DOHH2 (cell line): ENCODE data around the gene MLC1.

ENCODE experiments used
- H3F3A ChIP-seq: fragments of 200-600 bp; sonication (generic), shearing (Covaris generic); 2 replicates; pipeline ENCODE4 v1.6.0; 2016; ENCODE audit warnings: antibody characterized with exemption, mild to moderate bottlenecking; ENCODE audit not compliant: control insufficient read depth, insufficient read depth
- H3K27ac ChIP-seq: fragments of 200-600 bp; sonication (generic); 2 replicates; pipeline ENCODE4 v1.5.1; 2014; ENCODE audit warnings: low read depth, mild to moderate bottlenecking, low read length, moderate library complexity
- H3K27me3 ChIP-seq: fragments of 200-600 bp; sonication (generic); 2 replicates; pipeline ENCODE4 v1.6.1; 2014; ENCODE audit warnings: mild to moderate bottlenecking, low read length, mixed read lengths; ENCODE audit not compliant: control insufficient read depth
- H3K36me3 ChIP-seq: fragments of 200-600 bp; sonication (generic); 2 replicates; pipeline ENCODE4 v1.6.1; 2014; ENCODE audit warnings: mild to moderate bottlenecking, low read length, moderate library complexity, mixed read lengths; ENCODE audit not compliant: control insufficient read depth
- H3K4me1 ChIP-seq: fragments of 200-600 bp; sonication (generic); 2 replicates; pipeline ENCODE4 v1.6.1; 2014; ENCODE audit warnings: mild to moderate bottlenecking, low read length, mixed read lengths; ENCODE audit not compliant: control insufficient read depth
- H3K4me2 ChIP-seq: fragments of 200-600 bp; sonication (generic); 2 replicates; pipeline ENCODE4 v1.6.0; 2014; ENCODE audit warnings: mild to moderate bottlenecking, low read length, moderate library complexity
- H3K4me3 ChIP-seq: fragments of 200-600 bp; sonication (generic); 2 replicates; pipeline ENCODE4 v1.5.1; 2014; ENCODE audit warnings: mild to moderate bottlenecking, low read length, mixed read lengths
- H3K79me2 ChIP-seq: fragments of 200-600 bp; sonication (generic); 2 replicates; pipeline ENCODE4 v1.6.1; 2014; ENCODE audit warnings: mild to moderate bottlenecking, low read length, mixed read lengths; ENCODE audit not compliant: control insufficient read depth
- H3K9me2 ChIP-seq: fragments of 200-600 bp; sonication (generic); replicated peaks from 2 replicates; pipeline ENCODE4 v1.6.1; 2014; ENCODE audit warnings: mild to moderate bottlenecking, low read length, mixed read lengths; ENCODE audit not compliant: control insufficient read depth
- H3K9me3 ChIP-seq: fragments of 200-600 bp; sonication (generic); 2 replicates; pipeline ENCODE4 v1.6.1; 2014; ENCODE audit warnings: antibody characterized with exemption, low read length, mixed read lengths; ENCODE audit not compliant: control insufficient read depth, insufficient read depth
- H4K20me1 ChIP-seq: fragments of 200-600 bp; sonication (generic); 2 replicates; pipeline ENCODE4 v1.6.0; 2014; ENCODE audit warnings: low read depth, mild to moderate bottlenecking, antibody characterized with exemption, low read length, moderate library complexity; ENCODE audit not compliant: control insufficient read depth, insufficient read depth
- EZH2phosphoT487 ChIP-seq: fragments of 200-600 bp; sonication (generic); IDR thresholded peaks from 2 replicates; pipeline ENCODE4 v1.6.1; 2017; ENCODE audit warnings: borderline replicate concordance, mild to moderate bottlenecking, antibody characterized with exemption, low read length, moderate library complexity, mixed read lengths
- TF ChIP-seq, protein P1 (sequence below): fragments of 200-600 bp; sonication (generic); IDR thresholded peaks from one replicate; pipeline ENCODE4 v1.5.1; 2014; ENCODE audit warnings: antibody characterized with exemption, mild to moderate bottlenecking, low read depth, low read length; ENCODE audit not compliant: poor library complexity, severe bottlenecking

MLC1 gene

DNA sequence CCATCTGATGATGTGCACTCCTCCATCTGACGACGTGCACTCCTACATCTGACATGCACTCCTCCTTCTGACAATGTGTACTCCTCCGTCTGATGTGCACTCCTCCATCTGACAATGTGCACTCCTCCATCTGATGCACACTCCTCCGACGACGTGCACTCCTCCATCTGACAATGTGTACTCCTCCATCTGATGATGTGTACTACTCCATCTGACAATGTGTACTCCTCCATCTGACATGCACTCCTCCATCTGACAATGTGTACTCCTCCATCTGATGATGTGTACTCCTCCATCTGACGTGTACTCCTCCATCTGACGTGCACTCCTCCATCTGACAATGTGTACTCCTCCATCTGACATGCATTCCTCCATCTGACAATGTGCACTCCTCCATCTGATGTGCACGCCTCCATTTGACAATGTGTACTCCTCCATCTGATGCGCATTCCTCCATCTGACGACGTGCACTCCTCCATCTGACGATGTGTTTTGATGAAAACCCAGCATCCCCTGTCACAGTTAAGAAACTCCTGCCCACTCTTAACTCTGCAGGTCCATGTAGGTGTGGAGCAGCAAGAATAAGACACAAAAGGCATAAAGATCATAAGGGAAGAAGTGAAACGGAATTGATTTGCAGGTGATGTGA is 62.9 kb downstream of the MLC1 start:
- Histone ChIP-seq H3K36me3 (no peaks in the 10 kb centered on the region), H3K9me2 (no peaks in the 10 kb centered on the region), H3K4me3 (no peak overlapping the region), H3K4me1 (no peaks in the 10 kb centered on the region), H3F3A (peaks cover 6% of the 10 kb centered on the region), H3K27me3 (peaks cover 22% of the 10 kb centered on the region), H3K79me2 (no peaks in the 10 kb centered on the region), H3K9me3 (peaks cover 6% of the 10 kb centered on the region; the same call in 1 of the 2 replicates), H4K20me1 (no peaks in the 10 kb centered on the region), H3K27ac (no peak overlapping the region), H3K4me2 (no peak overlapping the region)
- no peak for TF ChIP-seq EZH2phosphoT487
- TF ChIP-seq, protein P1, sequence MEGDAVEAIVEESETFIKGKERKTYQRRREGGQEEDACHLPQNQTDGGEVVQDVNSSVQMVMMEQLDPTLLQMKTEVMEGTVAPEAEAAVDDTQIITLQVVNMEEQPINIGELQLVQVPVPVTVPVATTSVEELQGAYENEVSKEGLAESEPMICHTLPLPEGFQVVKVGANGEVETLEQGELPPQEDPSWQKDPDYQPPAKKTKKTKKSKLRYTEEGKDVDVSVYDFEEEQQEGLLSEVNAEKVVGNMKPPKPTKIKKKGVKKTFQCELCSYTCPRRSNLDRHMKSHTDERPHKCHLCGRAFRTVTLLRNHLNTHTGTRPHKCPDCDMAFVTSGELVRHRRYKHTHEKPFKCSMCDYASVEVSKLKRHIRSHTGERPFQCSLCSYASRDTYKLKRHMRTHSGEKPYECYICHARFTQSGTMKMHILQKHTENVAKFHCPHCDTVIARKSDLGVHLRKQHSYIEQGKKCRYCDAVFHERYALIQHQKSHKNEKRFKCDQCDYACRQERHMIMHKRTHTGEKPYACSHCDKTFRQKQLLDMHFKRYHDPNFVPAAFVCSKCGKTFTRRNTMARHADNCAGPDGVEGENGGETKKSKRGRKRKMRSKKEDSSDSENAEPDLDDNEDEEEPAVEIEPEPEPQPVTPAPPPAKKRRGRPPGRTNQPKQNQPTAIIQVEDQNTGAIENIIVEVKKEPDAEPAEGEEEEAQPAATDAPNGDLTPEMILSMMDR: no peak

DNA sequence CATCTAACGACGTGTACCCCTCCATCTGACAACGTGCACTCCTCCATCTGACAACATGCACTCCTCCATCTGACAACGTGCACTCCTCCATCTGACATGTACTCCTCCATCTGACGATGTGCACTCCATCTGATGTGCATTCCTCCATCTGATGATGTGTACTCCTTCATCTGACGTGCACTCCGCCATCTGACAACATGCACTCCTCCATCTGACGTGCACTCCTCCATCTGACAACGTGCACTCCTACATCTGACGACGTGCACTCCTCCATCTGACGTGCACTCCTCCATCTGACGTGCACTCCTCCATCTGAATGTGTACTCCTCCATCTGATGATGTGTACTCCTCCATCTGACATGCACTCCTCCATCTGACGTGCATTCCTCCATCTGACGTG is 64.6 kb downstream of the MLC1 start:
- Histone ChIP-seq H3K4me2 (no peak overlapping the region), H3K4me3 (no peak overlapping the region), H3K9me3 (peaks cover 6% of the 10 kb centered on the region; the same call in 1 of the 2 replicates), H4K20me1 (no peaks in the 10 kb centered on the region), H3F3A (peaks cover 6% of the 10 kb centered on the region), H3K27me3 (peaks cover 33% of the 10 kb centered on the region), H3K79me2 (no peaks in the 10 kb centered on the region), H3K36me3 (no peaks in the 10 kb centered on the region), H3K4me1 (peaks cover 7% of the 10 kb centered on the region), H3K9me2 (no peaks in the 10 kb centered on the region), H3K27ac (no peak overlapping the region)
- TF ChIP-seq, protein P1: no peak
- TF ChIP-seq EZH2phosphoT487: no peak

DNA sequence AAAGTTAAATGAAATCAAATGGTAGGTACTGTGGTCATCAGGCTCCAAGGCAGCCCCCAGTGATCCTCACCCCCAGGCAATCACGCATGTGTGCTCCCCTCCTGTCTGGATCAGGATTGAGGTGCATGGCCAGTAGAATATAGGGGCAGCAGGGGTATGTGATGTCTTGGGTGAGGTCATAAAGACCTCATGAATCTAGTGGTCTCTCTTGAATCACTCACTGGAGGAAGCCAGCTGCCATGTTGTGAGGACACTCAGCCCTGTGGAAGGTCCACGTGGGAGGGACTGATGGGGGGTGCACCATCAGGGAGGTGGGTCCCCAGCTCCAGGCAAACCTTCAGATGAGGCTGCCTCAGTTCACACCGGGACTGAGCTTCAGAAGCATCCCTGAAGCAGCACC is 65.9 kb downstream of the MLC1 start:
- H3K9me2 ChIP-seq: no peaks in the 10 kb centered on the region
- no peaks in the 10 kb centered on the region for H3K36me3 ChIP-seq
- H3F3A ChIP-seq: peaks cover 6% of the 10 kb centered on the region
- H3K79me2 ChIP-seq: no peaks in the 10 kb centered on the region
- no peak overlapping the region for H3K4me2 ChIP-seq
- TF ChIP-seq, protein P1: no peak
- TF ChIP-seq EZH2phosphoT487: no peak
- peaks cover 7% of the 10 kb centered on the region for H3K4me1 ChIP-seq
- H3K27me3 ChIP-seq: peaks cover 37% of the 10 kb centered on the region
- no peak overlapping the region for H3K27ac ChIP-seq
- H4K20me1 ChIP-seq: no peaks in the 10 kb centered on the region
- peaks cover 6% of the 10 kb centered on the region; the same call in 1 of the 2 replicates for H3K9me3 ChIP-seq
- no peak overlapping the region for H3K4me3 ChIP-seq
